ENCODE data around the gene BABAM2.

- TF ChIP-seq BHLHE40 (IDR thresholded peaks at IDR 0.05; ENCODE audit: borderline replicate concordance) (no peak), FOXA1 (IDR thresholded peaks at IDR 0.05) (no peak), L3MBTL2 (conservative IDR thresholded peaks at IDR 0.05) (no peak), FOXK2 (IDR thresholded peaks at IDR 0.05) (no peak), CTBP1 (IDR thresholded peaks at IDR 0.05; ENCODE audit: borderline replicate concordance) (no peak), SP1 (IDR thresholded peaks at IDR 0.05) (no peak), HDGF (IDR thresholded peaks at IDR 0.05; ENCODE audit: borderline replicate concordance) (no peak), FOXM1 (IDR thresholded peaks at IDR 0.05; ENCODE audit: borderline replicate concordance) (no peak), TARDBP (IDR thresholded peaks at IDR 0.05) (no peak)
Observed at GRCh38 chr2:28233164-28233676, 342.7 kb downstream of the BABAM2 start.

Data from HEK293T (cell line).